Activated CD4-positive, alpha-beta T cell treated with anti-CD3 and anti-CD28 coated beads for 4 hours (primary cell): ENCODE data around the gene SMOC2.

Experiments used
- DNase-seq, 2 donors: peaks; one replicate each; pipeline ENCODE4 v3.0.0-alpha.2; 2020

SMOC2 gene

GRCh38 chr6:168494726-168495125 lies 53.7 kb downstream of the SMOC2 start:
- DNase-seq: no peak

GRCh38 chr6:168495133-168495532 lies 54.1 kb downstream of the SMOC2 start:
- no peak for DNase-seq

GRCh38 chr6:168495636-168496035 lies 54.7 kb downstream of the SMOC2 start:
- no peak for DNase-seq

- DNase-seq: no peak
Measured at GRCh38 chr6:168496139-168496996, 55.4 kb downstream of the SMOC2 start.

GRCh38 chr6:168496997-168497331 lies 56.0 kb downstream of the SMOC2 start:
- no peak for DNase-seq

GRCh38 chr6:168497381-168497780 lies 56.4 kb downstream of the SMOC2 start:
- DNase-seq: no peak

- no peak for DNase-seq
Measured at GRCh38 chr6:168498161-168498843, 57.3 kb downstream of the SMOC2 start.

GRCh38 chr6:168499045-168499650 lies 58.2 kb downstream of the SMOC2 start:
- DNase-seq: no peak

GRCh38 chr6:168500519-168500918 lies 59.5 kb downstream of the SMOC2 start:
- DNase-seq: no peak

- DNase-seq: no peak
Measured at GRCh38 chr6:168501561-168501960, 60.6 kb downstream of the SMOC2 start.

- no peak for DNase-seq
Measured at GRCh38 chr6:168504366-168504765, 63.4 kb downstream of the SMOC2 start.

GRCh38 chr6:168506460-168506859 lies 65.5 kb downstream of the SMOC2 start:
- DNase-seq: no peak

GRCh38 chr6:168507297-168507696 lies 66.3 kb downstream of the SMOC2 start:
- DNase-seq: no peak

GRCh38 chr6:168507730-168508129 lies 66.7 kb downstream of the SMOC2 start:
- no peak for DNase-seq

- DNase-seq: no peak
Measured at GRCh38 chr6:168508903-168509302, 67.9 kb downstream of the SMOC2 start.

GRCh38 chr6:168513766-168514165 lies 72.8 kb downstream of the SMOC2 start:
- no peak for DNase-seq

- DNase-seq: no peak
Measured at GRCh38 chr6:168514216-168514615, 73.2 kb downstream of the SMOC2 start.

- no peak for DNase-seq
Measured at GRCh38 chr6:168515376-168515775, 74.4 kb downstream of the SMOC2 start.

- DNase-seq: no peak
Measured at GRCh38 chr6:168516944-168517741, 76.2 kb downstream of the SMOC2 start.

- DNase-seq: no peak
Measured at GRCh38 chr6:168517742-168518347, 76.9 kb downstream of the SMOC2 start.

- DNase-seq: no peak
Measured at GRCh38 chr6:168518348-168518745, 77.4 kb downstream of the SMOC2 start.

GRCh38 chr6:168518867-168519266 lies 77.9 kb downstream of the SMOC2 start:
- no peak for DNase-seq

GRCh38 chr6:168520233-168520632 lies 79.2 kb downstream of the SMOC2 start:
- DNase-seq: no peak
